Smooth muscle cell (in vitro differentiated cells): ENCODE data around the gene PIAS2. TPM values are rescaled to one million over a fixed set of nuclear protein-coding genes. Genes with fewer than 3 reads are reported as not detected.

Source experiments
- DNase-seq: peaks from one replicate; lab custom pipeline; 2025; ENCODE audit not compliant: unreplicated experiment; lab: John Stamatoyannopoulos, UW
- H2AFZ ChIP-seq: fragments of 200-600 bp; sonication (generic); 2 replicates; pipeline ENCODE4 v1.6.0; 2016; ENCODE audit warnings: antibody characterized with exemption, low read depth, mild to moderate bottlenecking
- H3F3A ChIP-seq: fragments of 200-600 bp; sonication (generic); 2 replicates; pipeline ENCODE4 v1.6.0; 2017; ENCODE audit warnings: antibody characterized with exemption, low read depth
- H3K27ac ChIP-seq: fragments of 200-600 bp; sonication (generic); 2 replicates; pipeline ENCODE4 v1.5.1; 2016; ENCODE audit warnings: low read depth, mild to moderate bottlenecking
- H3K27me3 ChIP-seq: fragments of 200-600 bp; sonication (generic); 2 replicates; pipeline ENCODE4 v1.6.1; 2016; ENCODE audit warnings: low read depth, mild to moderate bottlenecking
- H3K36me3 ChIP-seq: fragments of 200-600 bp; sonication (generic); 2 replicates; pipeline ENCODE4 v1.5.1; 2016; ENCODE audit warnings: low read depth
- H3K4me1 ChIP-seq: fragments of 200-600 bp; sonication (generic); 2 replicates; pipeline ENCODE4 v1.5.1; 2016; ENCODE audit warnings: low read depth
- H3K4me2 ChIP-seq: fragments of 200-600 bp; sonication (generic); 2 replicates; pipeline ENCODE4 v1.6.0; 2016; ENCODE audit warnings: mild to moderate bottlenecking
- H3K4me3 ChIP-seq: fragments of 200-600 bp; sonication (generic); 2 replicates; pipeline ENCODE4 v1.5.1; 2016; ENCODE audit warnings: mild to moderate bottlenecking
- H3K79me2 ChIP-seq: fragments of 200-600 bp; sonication (generic); 2 replicates; pipeline ENCODE4 v1.6.0; 2016; ENCODE audit warnings: low read depth, mild to moderate bottlenecking
- H3K9ac ChIP-seq: fragments of 200-600 bp; sonication (generic); 2 replicates; pipeline ENCODE4 v1.6.0; 2016; ENCODE audit warnings: low read depth
- H3K9me3 ChIP-seq: fragments of 200-600 bp; sonication (generic); replicated peaks from 2 replicates; pipeline ENCODE4 v1.5.1; 2016; ENCODE audit warnings: low read depth
- H4K20me1 ChIP-seq: fragments of 200-600 bp; sonication (generic); 2 replicates; pipeline ENCODE4 v1.6.0; 2016; ENCODE audit warnings: low read depth
- whole genome bisulfite sequencing: methylation state at CpG from one replicate; pipeline ENCODE4 v1.1.7; 2016; ENCODE audit warnings: low lambda C conversion rate; 5-methylcytosine and 5-hydroxymethylcytosine counted together
- polyA plus RNA-seq: library from polyadenylated mRNA; unstranded; fragments of >200 nt; fragmentation: Nextera tagmentation; extraction: Ambion mirVana; gene quantifications from 2 replicates; pipeline ENCODE4 v1.2.1, GENCODE V29; 2016
- total RNA-seq: library from RNA; depleted of rRNA; stranded (reverse); fragments of >200 nt; gene quantifications from 2 replicates; pipeline ENCODE4 v1.2.3, GENCODE V29; 2014
- TF ChIP-seq, protein P1 (sequence below): fragments of 200-600 bp; sonication (generic); IDR thresholded peaks from 2 replicates; pipeline ENCODE4 v1.5.1; 2017; ENCODE audit warnings: borderline replicate concordance, mild to moderate bottlenecking, antibody characterized with exemption; ENCODE audit not compliant: insufficient read depth, poor library complexity, severe bottlenecking

The PIAS2 gene
- total and polyA plus RNA-seq, 2 experiments from 2014 or later = 15.7 to 26.6 TPM

DNA sequence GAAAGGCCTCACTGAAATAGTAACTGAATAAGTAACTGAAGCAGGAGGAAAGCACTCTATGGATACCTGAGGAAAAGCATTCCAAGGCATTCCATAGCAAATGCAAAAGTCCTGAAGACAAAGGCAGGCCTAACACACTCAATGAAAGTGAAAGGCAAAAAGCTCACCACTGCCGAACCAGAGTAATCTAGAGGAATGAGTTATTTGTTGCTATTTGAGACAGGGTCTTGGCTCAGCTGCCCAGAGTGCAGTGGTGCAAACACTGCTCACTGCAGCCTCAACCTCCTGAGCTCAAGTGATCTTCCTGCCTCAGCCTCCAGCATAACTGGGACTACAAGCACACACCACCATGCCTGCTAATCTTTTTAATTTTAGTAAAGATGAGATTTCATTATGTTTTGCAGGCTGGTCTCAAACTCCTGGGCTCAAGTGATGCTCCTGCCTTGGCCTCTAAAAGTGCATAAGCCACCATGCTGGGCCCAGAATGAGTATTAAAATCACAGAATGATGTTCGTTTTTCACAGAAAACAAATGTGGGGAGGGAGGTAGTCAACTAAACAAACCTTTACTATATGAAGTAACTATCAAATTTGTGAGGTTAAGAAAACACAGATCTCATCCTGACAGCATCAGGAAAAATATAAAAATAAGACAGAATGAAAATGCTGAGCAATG lies 17.9 kb downstream of the PIAS2 start:
- Histone ChIP-seq H3K4me1 (peaks cover 3% of the 10 kb centered on the region), H3K27me3 (no peaks in the 10 kb centered on the region), H3K9ac (no peak overlapping the region), H4K20me1 (peaks cover 67% of the 10 kb centered on the region), H3K27ac (no peak overlapping the region), H3K9me3 (no peaks in the 10 kb centered on the region), H3K36me3 (no peaks in the 10 kb centered on the region), H3K79me2 (peaks cover 73% of the 10 kb centered on the region), H3K4me3 (no peak overlapping the region), H3F3A (no peaks in the 10 kb centered on the region), H2AFZ (no peak overlapping the region), H3K4me2 (no peak overlapping the region)
- TF ChIP-seq, protein P1, sequence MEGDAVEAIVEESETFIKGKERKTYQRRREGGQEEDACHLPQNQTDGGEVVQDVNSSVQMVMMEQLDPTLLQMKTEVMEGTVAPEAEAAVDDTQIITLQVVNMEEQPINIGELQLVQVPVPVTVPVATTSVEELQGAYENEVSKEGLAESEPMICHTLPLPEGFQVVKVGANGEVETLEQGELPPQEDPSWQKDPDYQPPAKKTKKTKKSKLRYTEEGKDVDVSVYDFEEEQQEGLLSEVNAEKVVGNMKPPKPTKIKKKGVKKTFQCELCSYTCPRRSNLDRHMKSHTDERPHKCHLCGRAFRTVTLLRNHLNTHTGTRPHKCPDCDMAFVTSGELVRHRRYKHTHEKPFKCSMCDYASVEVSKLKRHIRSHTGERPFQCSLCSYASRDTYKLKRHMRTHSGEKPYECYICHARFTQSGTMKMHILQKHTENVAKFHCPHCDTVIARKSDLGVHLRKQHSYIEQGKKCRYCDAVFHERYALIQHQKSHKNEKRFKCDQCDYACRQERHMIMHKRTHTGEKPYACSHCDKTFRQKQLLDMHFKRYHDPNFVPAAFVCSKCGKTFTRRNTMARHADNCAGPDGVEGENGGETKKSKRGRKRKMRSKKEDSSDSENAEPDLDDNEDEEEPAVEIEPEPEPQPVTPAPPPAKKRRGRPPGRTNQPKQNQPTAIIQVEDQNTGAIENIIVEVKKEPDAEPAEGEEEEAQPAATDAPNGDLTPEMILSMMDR = no peak
- DNase-seq = no peak
- 55% methylated on average over 2 of the region's 2 CpGs for WGBS

- H4K20me1 ChIP-seq = peaks cover 68% of the 10 kb centered on the region
- H3K79me2 ChIP-seq = peaks cover 55% of the 10 kb centered on the region
- no peak overlapping the region for H3K4me3 ChIP-seq
- H2AFZ ChIP-seq = no peak overlapping the region
- H3K9me3 ChIP-seq = peaks cover under 1% of the 10 kb centered on the region
- no peak overlapping the region for H3K4me2 ChIP-seq
- no peak overlapping the region for H3K27ac ChIP-seq
- 97% methylated on average over 2 of the region's 2 CpGs for WGBS
- H3K4me1 ChIP-seq = peaks cover 3% of the 10 kb centered on the region
- TF ChIP-seq, protein P1 = no peak
- no peaks in the 10 kb centered on the region for H3F3A ChIP-seq
- H3K9ac ChIP-seq = no peak overlapping the region
- no peak for DNase-seq
- peaks cover 15% of the 10 kb centered on the region for H3K36me3 ChIP-seq
- no peaks in the 10 kb centered on the region for H3K27me3 ChIP-seq
Observed at GRCh38 chr18:46894124-46894523, 23.2 kb downstream of the PIAS2 start.

- Histone ChIP-seq H4K20me1 (peaks cover 62% of the 10 kb centered on the region), H3K27ac (no peak overlapping the region), H3K4me3 (no peak overlapping the region), H3K27me3 (no peaks in the 10 kb centered on the region), H3K9ac (no peak overlapping the region), H3K79me2 (peaks cover 56% of the 10 kb centered on the region), H2AFZ (no peak overlapping the region), H3K4me2 (no peak overlapping the region), H3F3A (no peaks in the 10 kb centered on the region), H3K4me1 (no peaks in the 10 kb centered on the region), H3K9me3 (peaks cover 8% of the 10 kb centered on the region), H3K36me3 (peaks cover 22% of the 10 kb centered on the region)
- WGBS = 86% methylated on average over 1 of the region's 1 CpG
- TF ChIP-seq, protein P1 = no peak
- no peak for DNase-seq
Observed at GRCh38 chr18:46893360-46893759, 23.9 kb downstream of the PIAS2 start.

DNA sequence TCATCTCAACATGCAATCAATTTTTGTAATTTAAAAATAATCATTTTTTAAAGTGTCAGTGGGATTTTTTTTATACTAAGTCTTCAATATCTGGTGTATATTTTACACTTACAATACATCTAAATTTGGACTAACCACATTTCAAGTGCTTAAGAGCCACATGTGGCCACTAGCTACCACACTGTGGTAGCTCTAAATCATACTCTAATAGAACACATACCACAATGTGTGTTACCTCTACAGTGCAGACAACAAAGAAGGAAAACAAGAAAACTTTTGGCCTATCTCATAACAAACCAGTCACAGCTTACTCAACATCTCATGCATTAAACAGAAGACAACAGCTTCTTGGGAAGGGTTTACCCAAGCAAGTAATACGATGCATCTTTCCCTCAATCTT lies 24.5 kb downstream of the PIAS2 start:
- Histone ChIP-seq H3K4me1 (no peaks in the 10 kb centered on the region), H2AFZ (no peak overlapping the region), H3K4me2 (no peak overlapping the region), H3K79me2 (peaks cover 57% of the 10 kb centered on the region), H3K27me3 (no peaks in the 10 kb centered on the region), H3K4me3 (no peak overlapping the region), H3K27ac (no peak overlapping the region), H4K20me1 (peaks cover 57% of the 10 kb centered on the region), H3K9ac (no peak overlapping the region), H3K9me3 (peaks cover 12% of the 10 kb centered on the region), H3K36me3 (peaks cover 25% of the 10 kb centered on the region), H3F3A (no peaks in the 10 kb centered on the region)
- TF ChIP-seq, protein P1 = no peak
- WGBS = 97% methylated on average over 1 of the region's 1 CpG
- no peak for DNase-seq
